Measurements from ENCODE around the gene SCNM1. TPM values are rescaled to one million over a fixed set of nuclear protein-coding genes. Genes with fewer than 3 reads are reported as not detected.
A peak's percentile ranks its signal among the peaks of the same experiment; 100 is the strongest.
"Not testable (repeated sequence)": the region's sequence is repeated elsewhere in the genome, so short reads cannot be mapped to it uniquely, and the experiment has no call there.

The SCNM1 gene
- total and polyA plus RNA-seq, 8 donors: 29.7 to 42.4 (median 38.9) TPM

DNA sequence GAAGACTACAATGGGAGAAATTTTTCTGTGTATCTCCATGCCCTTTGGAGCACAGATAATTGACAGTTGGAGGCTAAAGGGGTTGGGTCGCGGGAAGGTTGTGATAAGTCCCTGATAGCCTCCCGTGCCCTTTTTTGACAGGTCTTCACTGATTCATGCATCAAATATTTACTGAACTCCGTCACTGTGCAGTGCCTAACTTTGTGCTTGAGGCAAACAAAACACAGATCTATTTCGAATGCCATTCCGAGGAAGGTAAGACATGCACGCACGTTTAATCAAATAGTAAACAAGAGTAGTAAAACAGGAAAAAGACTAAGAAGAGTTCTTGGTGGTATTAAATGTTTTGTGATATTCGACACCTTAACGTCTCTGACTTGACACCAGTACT lies 31.9 kb downstream of the SCNM1 start:
- peaks cover 0 to 6% of the 10 kb centered on the region in 2 donors for H3K36me3 ChIP-seq
- no peaks in the 10 kb centered on the region for H3K9me3 ChIP-seq
- peak overlapping the region; percentile 87 to 95 for H3K27ac ChIP-seq
- no peaks in the 10 kb centered on the region for H3K27me3 ChIP-seq
- H3K4me1 ChIP-seq: peaks cover 3 to 44% of the 10 kb centered on the region in 2 donors
- DNase-seq (no peak), ATAC-seq (peak; percentile 0)
- TF ChIP-seq, protein P1, sequence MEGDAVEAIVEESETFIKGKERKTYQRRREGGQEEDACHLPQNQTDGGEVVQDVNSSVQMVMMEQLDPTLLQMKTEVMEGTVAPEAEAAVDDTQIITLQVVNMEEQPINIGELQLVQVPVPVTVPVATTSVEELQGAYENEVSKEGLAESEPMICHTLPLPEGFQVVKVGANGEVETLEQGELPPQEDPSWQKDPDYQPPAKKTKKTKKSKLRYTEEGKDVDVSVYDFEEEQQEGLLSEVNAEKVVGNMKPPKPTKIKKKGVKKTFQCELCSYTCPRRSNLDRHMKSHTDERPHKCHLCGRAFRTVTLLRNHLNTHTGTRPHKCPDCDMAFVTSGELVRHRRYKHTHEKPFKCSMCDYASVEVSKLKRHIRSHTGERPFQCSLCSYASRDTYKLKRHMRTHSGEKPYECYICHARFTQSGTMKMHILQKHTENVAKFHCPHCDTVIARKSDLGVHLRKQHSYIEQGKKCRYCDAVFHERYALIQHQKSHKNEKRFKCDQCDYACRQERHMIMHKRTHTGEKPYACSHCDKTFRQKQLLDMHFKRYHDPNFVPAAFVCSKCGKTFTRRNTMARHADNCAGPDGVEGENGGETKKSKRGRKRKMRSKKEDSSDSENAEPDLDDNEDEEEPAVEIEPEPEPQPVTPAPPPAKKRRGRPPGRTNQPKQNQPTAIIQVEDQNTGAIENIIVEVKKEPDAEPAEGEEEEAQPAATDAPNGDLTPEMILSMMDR (IDR thresholded peaks at IDR 0.05): no peak
- peak overlapping the region; percentile 67 to 71 for H3K4me3 ChIP-seq
- intact Hi-C loops (cut with DNase I): loop anchor here in 1 of 2 donors (10.0 kb wide), 1 partner anchor 57 kb away; the partner anchor contains the start of gene PSMD4

DNA sequence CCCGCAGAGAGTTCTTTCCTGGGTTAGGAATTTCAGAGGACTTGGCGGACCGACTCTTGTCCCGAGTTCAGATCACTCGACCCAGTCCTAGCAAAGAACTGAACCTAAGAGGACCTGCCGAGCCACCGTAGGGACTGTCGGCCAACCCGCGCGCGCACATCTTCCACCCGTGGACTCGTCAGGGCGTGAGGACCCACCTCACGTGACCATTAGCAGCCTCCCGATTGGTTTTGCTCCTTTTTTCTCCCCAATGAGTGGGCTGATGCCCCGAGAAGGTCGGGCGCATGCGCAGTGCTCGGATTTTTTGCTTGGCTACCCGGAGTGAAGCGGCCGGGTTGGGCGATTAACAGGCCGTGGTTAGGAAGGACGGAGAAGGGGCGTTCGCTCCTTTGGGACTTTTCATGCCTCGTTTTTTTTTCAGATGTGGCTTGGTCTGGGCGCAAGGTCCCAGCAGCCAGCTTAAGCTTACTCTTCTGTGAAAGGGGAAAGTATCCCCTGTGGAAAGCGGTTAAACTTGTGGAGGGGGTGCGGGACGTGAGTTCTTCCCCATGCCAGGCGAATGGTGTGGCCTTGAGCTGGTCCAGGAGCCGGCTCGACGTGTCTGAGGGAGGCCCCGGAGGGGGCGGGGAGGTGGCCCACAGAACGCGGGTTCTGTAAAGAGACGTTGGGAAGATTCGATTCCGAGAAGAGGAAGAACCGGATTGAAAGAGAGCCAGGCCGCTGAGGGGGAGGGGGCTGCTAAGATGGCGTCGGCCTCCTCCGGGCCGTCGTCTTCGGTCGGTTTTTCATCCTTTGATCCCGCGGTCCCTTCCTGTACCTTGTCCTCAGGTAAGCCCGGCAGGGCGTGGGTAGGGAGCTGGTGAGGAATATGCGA lies 32.5 kb downstream of the SCNM1 start, which contains the start of gene PIP5K1A:
TSS of gene PIP5K1A (plus strand) at position 299 of the 874 bp plus-strand sequence. CDS start at position 744, 445 bp downstream.
- TF ChIP-seq, protein P1 (IDR thresholded peaks at IDR 0.05): no peak
- Histone ChIP-seq H3K36me3 (peaks cover 0 to 13% of the 10 kb centered on the region in 2 donors), H3K4me3 (peak within 1 kb of the TSS; percentile 67 to 71), H3K4me1 (peaks cover 3 to 45% of the 10 kb centered on the region in 2 donors), H3K27ac (peak within 1 kb of the TSS; percentile 87 to 95), H3K27me3 (no peaks in the 10 kb centered on the region), H3K9me3 (no peaks in the 10 kb centered on the region)
- intact Hi-C loops (cut with DNase I): loop anchor here in 1 of 2 donors (10.0 kb wide), 1 partner anchor 56 kb away; the partner anchor contains the start of gene PSMD4
- ATAC-seq (peak; percentile 83), DNase-seq (peak; percentile 97 to 99 (median 98))

DNA sequence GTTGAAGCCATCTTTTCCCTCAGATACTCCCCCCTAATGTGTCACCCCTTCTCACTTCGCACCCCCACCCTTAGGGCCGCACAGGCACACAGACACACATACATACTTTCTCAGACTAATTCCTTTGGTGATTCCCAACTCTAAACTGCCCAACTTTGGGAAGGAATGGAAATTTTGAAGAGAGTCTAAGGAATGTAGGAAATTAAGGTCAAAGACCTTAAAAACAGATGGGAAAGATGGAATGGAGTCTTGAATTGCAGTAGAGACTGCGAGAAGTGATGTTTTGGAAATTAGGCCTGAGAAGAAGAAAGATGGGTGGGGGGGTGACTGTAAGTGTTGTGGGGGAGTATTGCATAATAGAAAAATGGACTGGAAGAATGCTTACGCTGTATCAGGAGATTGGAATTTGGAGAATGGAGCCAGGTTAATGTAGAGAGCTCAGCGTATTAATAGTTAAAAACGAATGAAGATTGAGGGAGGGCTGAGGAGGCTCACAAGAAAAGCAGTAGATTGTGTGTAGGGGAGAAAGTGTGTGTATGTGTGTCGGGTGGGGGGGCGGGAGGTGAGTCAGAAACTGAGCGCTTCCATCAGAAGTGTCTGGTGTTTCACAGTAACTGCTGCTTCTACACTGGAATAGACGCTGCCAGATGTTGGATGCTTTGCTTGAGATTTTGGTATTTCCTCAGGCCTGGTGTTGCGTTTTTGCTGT lies 34.1 kb downstream of the SCNM1 start:
- Histone ChIP-seq H3K36me3 (peaks cover 0 to 20% of the 10 kb centered on the region in 2 donors), H3K9me3 (no peaks in the 10 kb centered on the region), H3K27ac (peak overlapping the region; percentile 87 to 95), H3K4me3 (peak overlapping the region; percentile 67 to 71), H3K27me3 (no peaks in the 10 kb centered on the region), H3K4me1 (peaks cover 3 to 49% of the 10 kb centered on the region in 2 donors)
- TF ChIP-seq, protein P1 (IDR thresholded peaks at IDR 0.05): no peak
- DNase-seq: peak in 1 of 4 donors; percentile 36
- ATAC-seq: peak; percentile 4
- intact Hi-C loops (cut with DNase I): loop anchor here in 1 of 2 donors (10.0 kb wide), 1 partner anchor 55 kb away; the partner anchor contains the start of gene PSMD4

DNA sequence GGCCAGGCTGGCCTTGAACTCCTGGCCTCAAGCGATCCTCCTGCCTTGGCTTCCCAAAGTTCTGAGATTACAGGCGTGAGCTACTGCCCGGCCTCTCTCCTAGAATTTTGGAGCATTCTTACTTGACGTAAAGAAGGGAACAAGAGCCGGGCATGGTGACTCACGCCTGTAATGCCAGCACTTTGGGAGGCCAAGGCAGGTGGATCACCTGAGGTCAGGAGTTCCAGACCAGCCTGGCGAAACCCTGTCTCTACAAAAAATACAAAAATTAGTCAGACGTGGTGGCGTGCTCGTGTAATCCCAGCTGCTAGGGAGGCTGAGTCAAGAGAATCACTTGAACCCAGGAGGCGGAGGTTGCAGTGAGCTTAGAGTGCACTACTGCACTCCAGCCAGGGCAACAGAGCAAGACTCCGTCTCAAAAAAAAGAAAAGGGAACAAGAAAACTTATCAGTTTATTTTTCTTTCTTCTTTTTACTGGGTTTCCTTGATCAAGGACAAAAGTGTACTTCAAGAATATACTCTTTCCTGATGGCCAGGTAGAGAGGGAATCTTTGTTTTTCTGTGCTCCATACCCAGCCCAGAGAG lies 39.5 kb downstream of the SCNM1 start:
- H3K27ac ChIP-seq; H3K4me3 ChIP-seq; H3K27me3 ChIP-seq; H3K9me3 ChIP-seq; DNase-seq; ATAC-seq; intact Hi-C loops (cut with DNase I): not testable (repeated sequence)
- Histone ChIP-seq H3K4me1 (peaks cover 0 to 28% of the 10 kb centered on the region in 2 donors), H3K36me3 (peaks cover 0 to 63% of the 10 kb centered on the region in 2 donors)

DNA sequence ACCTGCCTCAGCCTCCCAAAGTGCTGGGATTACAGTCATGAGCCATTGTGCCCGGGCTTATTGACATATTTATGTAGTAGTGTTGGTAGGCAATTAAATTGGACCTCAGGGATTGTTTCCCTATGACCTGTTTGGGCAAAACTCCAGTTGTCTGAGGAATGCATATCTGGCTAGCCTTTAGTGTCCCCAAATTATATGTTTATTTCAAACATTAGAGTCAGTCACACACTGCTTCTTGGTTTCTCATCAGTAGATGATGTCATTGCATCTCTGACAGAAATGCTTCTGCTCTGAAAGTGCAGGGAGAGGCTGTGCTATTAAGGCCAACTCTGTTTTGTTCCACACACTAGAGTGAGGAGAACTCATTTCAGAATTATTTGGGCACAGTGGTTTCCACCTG lies 44.9 kb downstream of the SCNM1 start:
- Histone ChIP-seq H3K4me3 (no peak overlapping the region), H3K4me1 (no peaks in the 10 kb centered on the region), H3K36me3 (peaks cover 0 to 71% of the 10 kb centered on the region in 2 donors), H3K27me3 (no peaks in the 10 kb centered on the region), H3K27ac (no peak overlapping the region), H3K9me3 (no peaks in the 10 kb centered on the region)
- intact Hi-C loops (cut with DNase I): no loop called here
- DNase-seq (no peak), ATAC-seq (no peak)
- TF ChIP-seq, protein P1 (IDR thresholded peaks at IDR 0.05): no peak

All from left lung (tissue), 10 donors.